GM12801 (cell line): ENCODE data around the gene CTSA.

ENCODE experiments used
- CTCF ChIP-seq: IDR thresholded peaks from one replicate; pipeline ENCODE4 v1.5.1; 2011; ENCODE audit warnings: control low read depth; ENCODE audit not compliant: insufficient read length; ENCODE audit errors: extremely low read depth

CTSA gene

GRCh38 chr20:45848969-45849582 is 42.1 kb upstream of the CTSA start:
- no peak for TF ChIP-seq CTCF

- TF ChIP-seq CTCF: no peak
These were observed 40.9 kb upstream of the CTSA start for GRCh38 chr20:45850238-45850637.

- no peak for TF ChIP-seq CTCF
These were observed 40.2 kb upstream of the CTSA start for GRCh38 chr20:45850926-45851325.

- no peak for TF ChIP-seq CTCF
These were observed 39.6 kb upstream of the CTSA start for GRCh38 chr20:45851501-45851900.

- no peak for TF ChIP-seq CTCF
These were observed 38.8 kb upstream of the CTSA start for GRCh38 chr20:45852326-45852725.

- TF ChIP-seq CTCF: no peak
These were observed 37.7 kb upstream of the CTSA start for GRCh38 chr20:45853484-45853883.

GRCh38 chr20:45857114-45857881 is 33.8 kb upstream of the CTSA start, which contains the start of the genes ACOT8 and ZSWIM3:
TSS of gene ACOT8 (minus strand) at chr20:45857392. CDS start at chr20:45857315, 77 bp downstream.
TSS of gene ZSWIM3 (plus strand) at chr20:45857614. CDS start at chr20:45857826, 212 bp downstream.
- no peak for TF ChIP-seq CTCF
